NCI-H226 (cell line): ENCODE results near the gene STAT1.

Experiments used
- DNase-seq: peaks from one replicate; pipeline ENCODE4 v3.0.0-alpha.2; 2015

Gene STAT1

DNA sequence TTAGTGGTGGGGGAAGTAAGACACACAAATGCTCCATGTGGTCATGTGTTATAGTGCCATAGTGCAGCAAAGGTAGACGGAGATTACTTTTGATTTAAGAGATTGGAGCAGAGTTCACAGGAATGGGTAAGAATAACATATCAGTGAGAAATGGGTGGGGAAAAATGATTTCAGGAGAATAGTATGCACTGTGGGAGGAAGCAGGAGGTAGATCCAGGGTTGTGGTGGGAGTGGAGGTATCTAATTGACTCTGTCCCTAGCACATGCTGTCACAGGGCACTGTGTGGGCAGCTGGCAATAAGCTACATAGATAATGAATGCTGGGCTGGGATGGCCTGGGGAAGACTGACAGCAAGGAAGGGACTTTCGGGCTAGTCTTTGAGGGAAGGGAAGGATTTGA is 65.3 kb downstream of the STAT1 start:
- peak; percentile 94 for DNase-seq

DNA sequence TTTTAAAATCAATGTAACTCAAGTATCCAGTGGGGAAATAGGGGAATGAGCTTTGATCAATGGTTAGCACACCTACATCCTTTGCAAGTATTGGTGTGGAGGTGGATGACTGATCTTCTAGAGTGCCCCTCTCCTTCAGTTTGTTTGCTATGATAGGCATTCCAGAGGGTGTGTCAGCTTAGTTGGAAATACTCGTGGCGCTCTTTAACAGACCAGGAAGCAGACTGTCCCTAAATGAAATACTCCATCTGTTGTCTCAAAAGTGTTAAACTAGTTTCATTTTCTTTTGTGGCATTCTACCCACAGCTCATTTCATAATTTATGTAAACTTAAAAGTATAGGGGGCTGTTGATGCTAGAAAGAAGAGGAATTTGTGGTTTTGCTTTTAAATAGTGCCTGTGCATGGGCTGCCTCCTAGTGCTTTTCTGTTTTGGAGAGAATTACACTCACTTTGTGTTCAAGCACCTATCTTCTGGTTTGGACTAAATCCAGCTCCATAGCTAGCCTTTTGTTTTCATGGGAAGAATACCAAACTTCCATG is 66.2 kb downstream of the STAT1 start:
- peak; percentile 75 for DNase-seq

DNA sequence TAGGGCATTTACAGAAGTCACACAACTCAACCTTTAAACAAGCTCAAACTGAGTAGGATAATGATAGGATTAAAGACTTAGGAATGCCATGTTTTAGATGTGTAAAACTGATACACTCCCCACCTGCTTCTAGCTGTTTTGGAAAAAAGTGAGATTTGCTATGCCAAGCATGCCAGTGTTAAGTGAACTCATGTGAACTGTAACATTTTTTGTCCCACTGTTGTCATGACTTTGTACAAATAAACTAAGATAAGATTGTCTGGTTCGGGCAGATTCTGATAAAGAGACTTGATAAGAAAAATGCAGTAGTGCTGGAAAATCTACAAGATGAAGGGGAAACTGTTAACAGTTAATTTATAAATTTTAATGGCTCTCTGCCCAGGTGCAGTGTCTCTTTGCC is 66.8 kb downstream of the STAT1 start:
- DNase-seq: peak; percentile 75

DNA sequence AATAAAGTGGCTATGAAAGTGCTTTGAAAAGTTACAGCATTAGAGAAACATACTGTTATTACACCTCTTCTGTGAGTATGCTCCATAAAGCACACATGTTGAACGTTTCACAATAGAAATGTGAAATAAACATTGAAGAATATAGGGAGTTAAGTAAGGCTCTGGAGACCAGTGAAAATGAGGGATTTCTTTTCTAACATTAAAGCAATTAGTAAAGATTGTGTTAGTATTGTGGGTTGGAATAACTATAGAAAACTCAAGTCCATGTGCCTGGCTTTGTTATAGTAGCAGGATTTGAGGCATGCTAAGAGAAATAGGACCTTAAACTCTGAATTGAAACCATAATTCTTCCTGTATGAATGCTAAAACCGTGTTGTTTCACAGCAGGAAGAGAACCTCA is 70.3 kb downstream of the STAT1 start:
- DNase-seq: no peak

DNA sequence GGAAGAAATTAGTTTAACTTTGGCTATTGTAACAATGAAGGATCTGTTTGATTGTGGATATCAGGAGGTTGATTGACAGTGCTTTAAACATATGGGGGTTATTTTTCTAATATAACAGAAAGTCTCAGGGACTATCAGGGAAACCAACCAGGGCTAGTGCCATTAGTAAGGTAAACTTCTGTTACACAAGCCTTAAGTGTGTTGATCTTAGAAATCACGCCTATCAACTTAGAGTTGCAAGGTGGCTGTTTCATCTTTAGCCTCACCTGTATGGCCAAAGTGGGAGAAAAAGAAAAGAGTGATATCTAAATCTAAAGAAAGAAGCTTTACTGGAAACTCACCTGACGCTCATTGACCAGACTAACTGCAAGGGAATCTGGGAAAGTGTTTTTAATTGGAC is 71.3 kb downstream of the STAT1 start:
- DNase-seq: no peak

DNA sequence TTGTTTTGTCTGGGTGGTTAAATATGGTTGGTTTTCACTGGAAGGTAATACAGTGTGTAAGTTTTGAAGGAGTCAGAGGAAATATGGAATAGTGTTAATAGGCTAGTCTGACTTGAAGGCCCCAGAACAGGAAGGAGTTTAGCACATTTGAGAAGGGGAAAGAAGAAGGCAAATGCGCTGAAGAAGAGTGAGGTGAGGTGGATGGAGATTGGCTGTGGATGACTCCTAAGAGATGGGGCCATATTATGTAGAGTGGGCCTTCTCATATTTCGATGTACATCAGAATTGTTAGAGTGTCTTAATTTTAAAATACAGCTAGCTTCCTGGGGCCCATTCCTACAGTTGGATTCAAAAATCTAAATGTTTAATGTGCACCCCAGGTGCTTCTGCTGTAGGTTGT is 72.4 kb downstream of the STAT1 start:
- no peak for DNase-seq

DNA sequence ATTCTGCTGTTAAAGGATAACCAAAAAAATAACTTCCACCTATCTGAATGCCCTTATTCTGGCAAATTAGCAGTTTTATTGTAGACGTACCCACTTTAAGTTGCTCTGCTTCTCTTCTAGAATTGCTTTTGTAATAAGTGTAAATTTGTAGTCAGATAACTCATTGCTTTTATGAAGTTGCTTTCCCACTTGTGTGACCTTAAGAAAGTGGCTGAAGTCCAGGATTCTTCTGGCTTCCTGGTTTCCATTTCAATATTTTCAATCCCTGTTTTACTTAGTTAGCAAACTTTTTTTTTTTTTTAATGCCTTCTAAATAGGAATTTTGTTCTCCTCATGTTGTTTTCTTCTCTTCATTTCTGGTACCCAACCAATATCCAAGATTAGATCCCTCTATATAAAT is 73.5 kb downstream of the STAT1 start:
- no peak for DNase-seq

DNA sequence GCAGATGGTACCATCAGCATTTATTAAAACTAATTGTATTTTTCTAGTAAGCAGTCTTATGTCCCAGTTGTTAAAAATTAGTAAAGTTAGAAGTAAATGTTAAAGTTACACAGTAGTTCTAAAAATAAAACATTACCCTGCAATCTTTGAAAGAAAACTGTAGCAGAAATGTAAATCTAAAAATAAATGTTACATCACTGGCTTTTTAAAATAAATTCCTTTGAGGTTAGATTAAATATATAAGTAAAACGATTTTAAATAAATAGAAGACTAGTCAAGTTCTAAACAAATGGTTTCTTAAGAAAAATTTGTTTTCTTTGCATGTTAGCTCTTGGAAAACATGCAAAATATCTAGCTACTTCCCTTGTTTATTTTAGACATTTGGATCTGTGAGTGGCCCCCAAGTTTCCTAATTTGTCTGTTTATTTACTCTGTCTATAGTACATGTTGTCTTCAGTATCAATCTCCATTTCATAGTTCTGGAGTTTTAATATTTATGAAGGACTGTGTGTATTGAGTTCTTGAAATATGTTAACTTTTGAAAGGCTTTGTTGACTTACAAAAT is 75.1 kb downstream of the STAT1 start:
- DNase-seq: no peak

DNA sequence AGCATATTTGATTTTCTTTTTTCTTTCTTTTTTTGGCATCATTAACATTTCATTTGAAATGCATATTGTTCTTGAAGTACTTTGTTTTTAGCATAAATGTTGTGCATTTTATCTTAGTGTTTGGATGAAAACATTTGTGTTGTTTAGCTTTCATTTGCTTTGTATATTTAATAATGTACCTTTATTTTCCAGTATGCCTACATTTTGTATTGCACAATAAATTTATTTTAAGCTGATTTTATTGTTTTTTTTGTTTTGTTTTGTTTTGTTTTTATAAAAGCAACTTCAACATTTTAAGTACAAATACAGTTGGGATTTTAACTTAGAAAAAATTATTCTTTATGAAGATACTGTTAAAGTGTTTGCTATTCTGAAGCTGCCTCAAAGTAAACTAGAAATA is 78.9 kb downstream of the STAT1 start:
- DNase-seq: no peak

DNA sequence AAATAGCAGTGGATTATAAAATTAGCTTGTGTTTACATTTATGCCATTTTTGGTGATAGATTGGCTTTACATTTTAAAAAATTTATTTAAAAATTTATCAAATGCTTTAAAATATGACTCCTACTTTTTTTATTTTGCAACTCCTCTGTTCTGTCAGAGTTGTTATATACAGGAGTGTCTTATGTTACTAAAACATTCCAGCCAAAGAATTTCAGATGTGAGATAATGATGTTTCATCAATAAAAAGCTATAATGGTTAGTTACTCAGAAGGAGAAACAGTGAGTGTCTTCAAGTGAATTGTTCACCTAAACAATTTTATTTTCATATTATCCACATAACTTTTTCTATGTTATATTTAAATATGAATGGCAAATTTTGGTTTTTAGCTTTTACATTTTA is 80.6 kb downstream of the STAT1 start:
- DNase-seq: no peak

DNA sequence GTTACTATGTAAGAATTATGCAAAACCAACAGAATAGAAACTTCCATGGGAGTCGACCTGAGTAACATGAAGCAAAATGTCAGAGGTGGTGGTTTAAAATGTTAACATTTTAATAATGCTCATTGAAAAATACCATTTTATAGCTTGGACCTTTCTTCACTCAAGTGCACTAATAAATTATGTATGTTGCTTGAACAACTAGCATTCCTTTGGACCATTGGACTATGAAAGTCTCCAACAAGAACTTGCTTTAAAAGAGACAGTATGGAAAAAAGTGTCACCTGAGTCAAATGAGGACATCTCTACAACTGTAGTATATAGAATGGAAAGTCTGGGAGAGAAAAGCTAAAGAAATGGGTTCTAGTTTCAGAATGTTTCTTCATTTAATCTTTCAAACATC is 81.5 kb downstream of the STAT1 start:
- no peak for DNase-seq

DNA sequence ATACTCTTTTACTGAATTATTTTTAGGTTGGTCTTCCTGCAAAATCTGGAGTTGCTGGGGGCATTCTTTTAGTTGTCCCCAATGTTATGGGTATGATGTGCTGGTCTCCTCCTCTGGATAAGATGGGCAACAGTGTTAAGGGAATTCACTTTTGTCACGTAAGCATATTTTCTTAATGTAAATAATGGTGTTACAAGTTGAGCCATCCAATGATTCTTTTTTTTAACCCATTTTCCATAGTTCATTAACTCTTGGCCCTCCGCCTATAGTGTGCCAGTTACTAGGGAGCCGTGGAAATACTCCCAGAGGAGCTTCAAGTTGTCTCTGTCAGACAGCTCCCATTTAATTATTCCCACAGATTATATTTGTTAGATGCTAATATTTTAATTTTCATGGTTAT is 83.6 kb downstream of the STAT1 start:
- DNase-seq: no peak

DNA sequence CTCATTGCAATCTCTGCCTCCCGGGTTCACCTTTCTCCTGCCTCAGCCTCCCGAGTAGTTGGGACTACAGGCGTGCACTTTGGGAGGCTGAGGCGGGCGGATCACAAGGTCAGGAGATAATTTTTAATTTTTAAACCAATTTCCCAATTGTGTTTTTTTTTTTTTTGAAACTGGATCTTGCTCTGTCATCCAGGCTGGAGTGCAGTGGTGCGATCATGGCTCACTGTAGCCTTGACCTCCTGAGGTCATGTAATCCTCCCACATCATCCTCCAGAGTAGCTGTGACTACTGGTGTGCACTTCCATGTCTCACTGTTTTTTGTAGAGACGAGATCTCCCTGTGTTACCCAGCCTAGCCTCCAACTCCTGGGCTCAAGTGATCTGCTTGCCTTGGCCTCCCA is 84.1 kb downstream of the STAT1 start:
- no peak for DNase-seq

DNA sequence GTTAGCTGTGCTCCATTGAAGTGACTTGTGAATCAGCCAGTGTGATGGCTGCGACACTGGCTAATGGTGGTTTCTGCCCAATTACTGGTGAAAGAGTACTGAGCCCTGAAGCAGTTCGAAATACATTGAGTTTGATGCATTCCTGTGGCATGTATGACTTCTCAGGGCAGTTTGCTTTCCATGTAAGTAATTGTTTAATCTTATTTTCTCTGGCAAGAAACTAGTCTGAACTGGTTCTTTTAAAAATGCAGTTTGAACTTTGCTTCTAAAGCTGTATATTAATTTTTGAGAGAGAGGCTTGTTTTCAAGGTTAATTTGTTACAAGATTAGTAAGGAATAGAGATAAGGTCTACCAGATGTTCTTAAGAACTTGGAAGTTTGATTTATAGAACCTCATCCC is 86.7 kb downstream of the STAT1 start:
- no peak for DNase-seq

DNA sequence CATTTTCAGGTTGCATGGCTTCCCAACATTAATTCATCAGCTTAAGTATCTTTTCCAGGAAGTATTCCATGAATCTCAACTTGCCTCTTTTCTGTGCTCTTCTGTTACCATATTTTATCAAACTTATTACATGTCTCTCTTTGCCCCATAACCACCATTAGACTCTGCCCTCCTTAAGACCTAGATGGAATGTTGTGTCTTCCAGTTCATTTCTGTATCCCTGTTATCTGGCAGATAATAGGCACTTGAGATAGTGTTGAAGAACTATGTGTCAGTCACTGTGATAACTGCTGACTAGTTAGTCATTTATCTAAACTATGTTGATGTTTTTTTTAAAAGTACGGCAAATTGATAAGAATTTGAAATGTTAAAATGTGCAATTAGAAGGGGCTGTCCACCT is 91.6 kb downstream of the STAT1 start:
- peak; percentile 90 for DNase-seq

DNA sequence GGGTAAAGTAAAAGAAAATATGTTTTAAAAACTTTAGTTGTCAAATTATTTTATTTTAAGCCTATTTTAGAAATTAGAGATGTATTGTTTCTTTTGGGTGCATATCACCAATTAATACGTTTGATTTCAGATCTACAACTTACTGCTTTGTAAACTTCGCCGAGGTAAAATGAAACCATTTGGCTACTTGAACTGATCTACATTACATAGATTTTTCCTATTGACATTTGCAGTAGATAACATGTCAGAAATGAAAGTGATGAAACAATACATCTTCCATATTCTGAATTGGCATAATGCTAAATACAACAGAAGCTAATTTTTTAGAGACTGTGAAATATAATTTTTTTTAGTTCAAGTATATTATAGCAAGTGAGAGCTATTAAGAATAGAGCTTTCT is 93.9 kb downstream of the STAT1 start:
- DNase-seq: no peak
